ENCODE data around the gene KCNS1. TPM values are rescaled to one million over a fixed set of nuclear protein-coding genes. Genes with fewer than 3 reads are reported as not detected.
"Not testable (repeated sequence)": the region's sequence is repeated elsewhere in the genome, so short reads cannot be mapped to it uniquely, and the experiment has no call there.

KCNS1 gene, protein sequence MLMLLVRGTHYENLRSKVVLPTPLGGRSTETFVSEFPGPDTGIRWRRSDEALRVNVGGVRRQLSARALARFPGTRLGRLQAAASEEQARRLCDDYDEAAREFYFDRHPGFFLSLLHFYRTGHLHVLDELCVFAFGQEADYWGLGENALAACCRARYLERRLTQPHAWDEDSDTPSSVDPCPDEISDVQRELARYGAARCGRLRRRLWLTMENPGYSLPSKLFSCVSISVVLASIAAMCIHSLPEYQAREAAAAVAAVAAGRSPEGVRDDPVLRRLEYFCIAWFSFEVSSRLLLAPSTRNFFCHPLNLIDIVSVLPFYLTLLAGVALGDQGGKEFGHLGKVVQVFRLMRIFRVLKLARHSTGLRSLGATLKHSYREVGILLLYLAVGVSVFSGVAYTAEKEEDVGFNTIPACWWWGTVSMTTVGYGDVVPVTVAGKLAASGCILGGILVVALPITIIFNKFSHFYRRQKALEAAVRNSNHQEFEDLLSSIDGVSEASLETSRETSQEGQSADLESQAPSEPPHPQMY
- under 1 TPM; 0.37 to 0.57 (median 0.51) TPM for polyA plus RNA-seq (ENCODE audit: insufficient read length in 4 of 4)

DNA sequence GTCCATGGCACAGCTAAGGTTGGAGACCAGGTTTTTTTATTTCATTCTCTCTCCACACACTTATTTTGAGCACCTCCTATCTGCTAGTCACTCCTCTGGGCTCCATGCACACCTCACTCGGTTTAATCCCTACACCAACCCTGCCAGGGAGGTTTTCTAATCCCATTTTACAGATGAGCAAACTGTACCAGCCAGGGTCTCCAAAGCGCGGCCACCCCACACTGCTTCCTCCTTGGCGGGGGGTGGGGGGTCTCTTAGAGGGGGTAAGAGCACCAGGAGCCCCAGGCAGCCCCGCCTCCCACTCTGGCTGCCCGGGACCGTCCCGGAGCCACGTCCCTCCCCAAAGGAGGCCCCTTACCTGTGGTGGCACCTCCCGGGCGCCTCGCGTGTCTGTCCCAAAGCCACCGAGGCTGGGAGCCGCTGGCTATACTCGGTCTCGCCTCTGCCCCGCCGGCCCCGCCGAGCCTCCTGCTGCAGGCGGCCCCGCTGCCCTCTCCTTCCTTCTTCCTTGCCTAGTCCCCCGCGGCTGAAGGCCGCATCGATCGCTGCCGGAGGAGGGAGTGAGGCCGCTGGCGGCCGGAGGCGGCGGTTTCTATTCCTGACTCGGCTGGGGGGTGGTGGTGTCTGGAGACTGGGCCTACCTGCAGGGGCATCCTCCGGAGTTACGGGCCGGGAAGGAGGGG, at the start of gene KCNS1:
Gene KCNS1 (minus strand): TSS at position 565 of the 683 bp plus-strand sequence. CDS start 1,891 bp downstream, outside the sequence.
- DNase-seq (ENCODE audit: low read depth in 4 of 4, low spot score in 3 of 4): no peak

DNA sequence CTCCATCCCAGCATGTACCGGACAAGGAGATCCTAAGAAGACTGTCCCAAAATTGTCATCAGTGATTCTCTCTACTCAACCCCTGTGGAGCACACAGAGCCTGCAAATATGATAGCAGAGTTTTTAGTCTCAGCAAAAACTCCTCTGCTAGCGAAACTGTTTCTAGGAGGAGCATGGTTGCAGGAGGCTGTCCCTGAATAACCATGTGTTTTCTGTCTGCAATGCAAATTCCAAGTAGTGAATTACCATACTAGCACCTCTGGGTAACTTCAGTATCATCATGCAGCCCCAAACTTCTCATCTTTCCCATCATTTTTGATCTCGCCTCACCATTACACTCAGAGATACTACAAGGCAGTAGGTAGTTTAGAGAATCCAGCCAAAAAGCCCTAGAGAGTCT, 48.1 kb upstream of the KCNS1 start:
- DNase-seq (ENCODE audit: low read depth in 4 of 4, low spot score in 3 of 4): no peak

- no peak for DNase-seq (ENCODE audit: low read depth in 4 of 4, low spot score in 3 of 4)
These were observed 39.9 kb upstream of the KCNS1 start for GRCh38 chr20:45140836-45141235.

DNA sequence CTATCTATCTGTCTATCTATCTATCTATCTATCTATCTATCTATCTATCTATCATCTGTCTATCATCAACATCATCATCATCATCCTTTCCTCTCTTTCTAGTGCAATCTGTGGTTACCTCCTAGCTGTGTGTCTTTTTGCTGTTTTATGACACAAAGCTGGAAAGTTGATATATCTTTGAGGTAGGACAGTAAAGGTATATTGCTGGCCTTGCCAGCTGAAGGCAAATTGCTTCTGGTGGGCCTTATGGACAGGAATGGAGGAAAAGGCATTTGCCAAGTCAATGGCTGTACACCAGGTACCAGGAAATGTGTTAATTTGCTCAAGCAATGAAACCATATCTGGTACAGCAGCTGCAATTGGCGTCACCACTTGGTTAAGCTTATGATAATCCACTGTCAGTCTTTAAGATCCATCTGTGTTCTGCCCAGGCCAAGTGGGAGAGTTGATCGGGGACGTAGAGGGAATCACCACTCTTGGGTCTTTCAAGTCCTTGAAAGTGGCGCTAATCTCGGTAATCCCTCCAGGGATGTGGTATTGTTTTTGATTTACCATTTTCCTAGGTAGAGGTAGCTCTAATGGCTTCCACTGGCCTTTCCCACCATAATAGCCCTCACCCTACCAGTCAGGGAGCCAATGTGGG, 38.9 kb upstream of the KCNS1 start:
- DNase-seq (ENCODE audit: low read depth in 4 of 4, low spot score in 3 of 4): not testable (repeated sequence)

DNA sequence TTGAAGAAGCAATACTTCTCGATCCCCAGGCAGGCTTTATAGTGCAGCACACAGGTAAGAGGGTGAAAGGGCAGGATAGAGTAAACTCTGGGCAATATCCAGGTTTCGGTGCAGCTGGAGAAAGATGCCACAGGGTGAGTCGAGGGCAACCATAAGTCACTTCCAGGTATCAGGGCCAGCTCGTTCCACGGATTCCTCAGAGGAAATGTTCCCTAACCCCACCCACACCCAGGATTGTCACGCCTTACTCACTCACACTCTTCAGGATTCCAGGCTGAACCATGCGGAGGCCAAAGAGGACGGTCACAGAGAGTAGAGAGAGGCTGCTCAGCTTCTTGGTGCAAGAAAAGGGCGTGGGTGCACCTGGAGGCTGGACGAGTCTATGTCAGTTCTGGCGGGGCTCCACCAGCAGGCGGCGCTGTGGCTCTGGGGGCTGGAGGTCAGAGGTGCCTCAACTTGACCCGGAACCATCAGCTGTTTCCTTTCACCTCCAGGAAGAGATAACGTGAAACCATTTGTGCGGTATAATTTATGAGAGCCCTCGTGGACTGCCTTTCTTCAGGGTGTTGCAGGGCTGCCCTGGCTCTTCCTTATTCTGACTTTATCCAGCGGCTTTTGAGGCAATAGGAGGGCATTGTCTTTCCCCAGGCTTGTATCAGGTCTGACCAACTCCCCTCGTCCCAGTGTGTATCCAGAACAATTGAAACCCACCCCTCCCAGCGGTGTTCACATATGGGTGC, 37.8 kb upstream of the KCNS1 start:
- DNase-seq (ENCODE audit: low read depth in 4 of 4, low spot score in 3 of 4): no peak

GRCh38 chr20:45136911-45137310, 36.0 kb upstream of the KCNS1 start:
- no peak for DNase-seq (ENCODE audit: low read depth in 4 of 4, low spot score in 3 of 4)

DNA sequence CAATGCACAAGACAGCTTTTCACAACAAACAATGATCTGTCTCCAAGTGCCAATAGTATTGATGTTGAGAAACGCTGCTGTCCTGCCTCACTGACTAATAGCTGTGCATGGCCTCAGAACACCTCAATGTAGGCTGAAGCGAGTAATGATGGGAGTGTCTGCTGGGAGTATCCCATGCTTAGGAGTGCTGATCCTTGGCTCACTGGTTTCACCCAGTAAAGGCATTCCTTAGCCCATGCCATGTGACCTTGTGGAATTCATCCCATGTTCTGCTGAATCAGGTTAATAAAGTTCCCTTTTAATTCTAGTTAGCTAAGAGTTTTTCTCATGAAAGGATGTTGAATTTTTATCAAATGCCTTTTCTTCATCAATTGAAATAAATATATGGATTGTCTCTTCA, 27.2 kb upstream of the KCNS1 start:
- peak in 3 of 4 donors; percentile 3 to 12 (median 12) for DNase-seq (ENCODE audit: low read depth in 4 of 4, low spot score in 3 of 4)

GRCh38 chr20:45124365-45124764, 23.4 kb upstream of the KCNS1 start, which contains the start of gene WFDC12:
WFDC12 (minus strand) TSS chr20:45124465; CDS start chr20:45124447, 18 bp downstream.
- no peak for DNase-seq (ENCODE audit: low read depth in 4 of 4, low spot score in 3 of 4)

DNA sequence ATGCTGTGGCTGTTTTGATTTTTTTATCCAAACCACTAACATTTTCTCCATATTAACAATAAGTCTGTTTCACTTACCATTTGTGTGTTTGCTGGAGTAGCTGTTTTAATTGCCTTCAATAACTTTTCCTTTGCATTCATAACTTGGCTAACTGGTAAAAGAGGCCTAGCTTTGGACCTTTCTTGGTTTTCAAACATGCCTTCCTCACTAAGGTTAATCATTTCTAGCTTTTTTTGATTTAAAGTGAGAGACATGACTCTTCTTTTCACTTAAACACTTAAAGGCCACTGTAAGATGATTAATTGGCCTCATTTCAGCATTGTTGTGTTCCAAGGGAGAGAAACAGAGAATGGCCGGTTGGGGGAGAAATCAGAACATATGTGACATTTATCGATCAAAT, 20.5 kb upstream of the KCNS1 start:
- no peak for DNase-seq (ENCODE audit: low read depth in 4 of 4, low spot score in 3 of 4)

GRCh38 chr20:45119556-45120266, 18.8 kb upstream of the KCNS1 start:
- DNase-seq (ENCODE audit: low read depth in 4 of 4, low spot score in 3 of 4): no peak

DNA sequence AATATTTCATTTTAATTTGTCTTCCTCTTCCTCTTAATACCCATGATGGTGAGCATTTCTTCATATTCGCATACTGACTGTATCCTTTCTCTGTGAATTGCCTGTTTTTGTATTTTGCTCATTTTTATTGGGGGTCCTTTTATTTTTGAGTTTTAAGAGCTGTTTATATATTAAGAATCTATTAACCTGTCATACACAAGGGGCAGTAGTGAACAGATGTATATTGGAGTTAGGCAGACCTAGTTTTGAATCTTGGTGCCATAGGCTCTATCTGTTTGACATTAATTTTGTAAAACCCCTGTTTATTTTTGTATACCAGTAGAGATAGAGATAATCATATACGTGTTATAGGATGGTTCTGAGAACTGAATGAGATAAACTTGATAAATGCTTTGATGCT, 17.1 kb upstream of the KCNS1 start:
- DNase-seq (ENCODE audit: low read depth in 4 of 4, low spot score in 3 of 4): no peak

- no peak for DNase-seq (ENCODE audit: low read depth in 4 of 4, low spot score in 3 of 4)
These were observed 16.7 kb upstream of the KCNS1 start for GRCh38 chr20:45117581-45117980.

- DNase-seq (ENCODE audit: low read depth in 4 of 4, low spot score in 3 of 4): no peak
These were observed 14.9 kb upstream of the KCNS1 start for GRCh38 chr20:45115829-45116228.

GRCh38 chr20:45115386-45115774, 14.5 kb upstream of the KCNS1 start:
- DNase-seq (ENCODE audit: low read depth in 4 of 4, low spot score in 3 of 4): no peak

- DNase-seq (ENCODE audit: low read depth in 4 of 4, low spot score in 3 of 4): no peak
These were observed 13.8 kb upstream of the KCNS1 start, which contains the start of gene WFDC5 for GRCh38 chr20:45114465-45115385. WFDC5 (minus strand) TSS chr20:45115174; CDS start chr20:45115083, 91 bp downstream.

GRCh38 chr20:45113865-45114264, 12.9 kb upstream of the KCNS1 start:
- DNase-seq (ENCODE audit: low read depth in 4 of 4, low spot score in 3 of 4): no peak

- DNase-seq (ENCODE audit: low read depth in 4 of 4, low spot score in 3 of 4): no peak
These were observed 11.8 kb upstream of the KCNS1 start for GRCh38 chr20:45112754-45113153.

GRCh38 chr20:45111799-45112471, 11.0 kb upstream of the KCNS1 start:
- no peak for DNase-seq (ENCODE audit: low read depth in 4 of 4, low spot score in 3 of 4)
